GM10266 (cell line): Measurements from ENCODE around the gene SMYD3.

Experiments
- DNase-seq: peaks from one replicate; pipeline ENCODE4 v3.0.0; 2012; ENCODE audit errors: extremely low spot score
- CTCF ChIP-seq: IDR thresholded peaks from 2 replicates; pipeline ENCODE4 v1.5.1; 2012; ENCODE audit warnings: mild to moderate bottlenecking, low read depth; ENCODE audit not compliant: control insufficient read depth, insufficient read depth; ENCODE audit errors: missing control alignments

SMYD3 gene

GRCh38 chr1:245962453-245962852 lies 544.6 kb downstream of the SMYD3 start:
- no peak for DNase-seq
- no peak for TF ChIP-seq CTCF

- no peak for TF ChIP-seq CTCF
- no peak for DNase-seq
Observed at GRCh38 chr1:245961137-245961540, 545.9 kb downstream of the SMYD3 start.

GRCh38 chr1:245960171-245960570 lies 546.9 kb downstream of the SMYD3 start:
- TF ChIP-seq CTCF: no peak
- DNase-seq: no peak

- TF ChIP-seq CTCF: no peak
- no peak for DNase-seq
Observed at GRCh38 chr1:245958016-245958415, 549.1 kb downstream of the SMYD3 start.

GRCh38 chr1:245957427-245957826 lies 549.7 kb downstream of the SMYD3 start:
- no peak for DNase-seq
- TF ChIP-seq CTCF: no peak

GRCh38 chr1:245956225-245956624 lies 550.9 kb downstream of the SMYD3 start:
- no peak for TF ChIP-seq CTCF
- DNase-seq: no peak

- no peak for TF ChIP-seq CTCF
- no peak for DNase-seq
Observed at GRCh38 chr1:245953876-245954660, 553.0 kb downstream of the SMYD3 start.
